Posterior vena cava (tissue), 2 donors: ENCODE measurements around the gene KDR. TPM values are rescaled to one million over a fixed set of nuclear protein-coding genes. Genes with fewer than 3 reads are reported as not detected.
A peak's percentile ranks its signal among the peaks of the same experiment; 100 is the strongest.

ENCODE experiments used
- DNase-seq: peaks from one replicate; pipeline ENCODE4 v3.0.0-alpha.2; 2020; ENCODE audit warnings: low spot score
- intact Hi-C, 2 donors: fragments of 100-400 bp; cut with DNase I; formaldehyde crosslinking; loops; one replicate each; pipeline versions ENCODE4 v1.14.1 to v1.14.2; 2022 to 2023
- total RNA-seq, 2 donors: library from RNA; stranded (reverse); fragmentation: NEBNext Ultra II Directional; extraction: Animal tissue kit (Norgen Biotek cat#: 25700); gene quantifications; one replicate each; pipeline ENCODE4 v1.2.1, GENCODE V29; 2021
- donor health status: DM: yes; HTN: yes; CAD: no.
- donor health status: DM: yes; HTN: yes; CAD: no.

The KDR gene
- total RNA-seq, 2 donors from 2014 or later: 14.5 to 15.1 TPM

GRCh38 chr4:55087009-55087912 lies 38.1 kb downstream of the KDR start:
- no peak for DNase-seq
- intact Hi-C loops: no loop called here

- DNase-seq: no peak
- intact Hi-C loops: no loop called here
Measured at GRCh38 chr4:55086578-55086977, 38.8 kb downstream of the KDR start.

GRCh38 chr4:55083735-55084134 lies 41.7 kb downstream of the KDR start:
- intact Hi-C loops: no loop called here
- no peak for DNase-seq

GRCh38 chr4:55082756-55083155 lies 42.6 kb downstream of the KDR start:
- intact Hi-C loops: no loop called here
- no peak for DNase-seq

- intact Hi-C loops: no loop called here
- DNase-seq: no peak
Measured at GRCh38 chr4:55080174-55080865, 45.1 kb downstream of the KDR start.

- intact Hi-C loops: no loop called here
- no peak for DNase-seq
Measured at GRCh38 chr4:55079451-55080173, 45.8 kb downstream of the KDR start.

- DNase-seq: peak; percentile 83
- intact Hi-C loops: no loop called here
Measured at GRCh38 chr4:55078987-55079386, 46.4 kb downstream of the KDR start.

- DNase-seq: no peak
- intact Hi-C loops: no loop called here
Measured at GRCh38 chr4:55077577-55077976, 47.8 kb downstream of the KDR start.

GRCh38 chr4:55075823-55076716 lies 49.3 kb downstream of the KDR start:
- intact Hi-C loops: no loop called here
- no peak for DNase-seq

- intact Hi-C loops: no loop called here
- no peak for DNase-seq
Measured at GRCh38 chr4:55075376-55075775, 50.0 kb downstream of the KDR start.

- intact Hi-C loops: no loop called here
- no peak for DNase-seq
Measured at GRCh38 chr4:55074386-55074785, 51.0 kb downstream of the KDR start.

GRCh38 chr4:55071951-55072350 lies 53.4 kb downstream of the KDR start:
- no peak for DNase-seq
- intact Hi-C loops: no loop called here

GRCh38 chr4:55069248-55069647 lies 56.1 kb downstream of the KDR start:
- no peak for DNase-seq
- intact Hi-C loops: no loop called here

- intact Hi-C loops: no loop called here
- no peak for DNase-seq
Measured at GRCh38 chr4:55068522-55068921, 56.9 kb downstream of the KDR start.

- intact Hi-C loops: no loop called here
Measured at GRCh38 chr4:55066018-55066417, 59.4 kb downstream of the KDR start.

GRCh38 chr4:55055529-55055928 lies 69.9 kb downstream of the KDR start:
- intact Hi-C loops: no loop called here
- no peak for DNase-seq

More at GRCh38 chr4:55066018-55066417, 59.4 kb downstream of the KDR start:
- DNase-seq: no peak

GRCh38 chr4:55051532-55051931 lies 73.9 kb downstream of the KDR start:
- intact Hi-C loops: no loop called here
- no peak for DNase-seq

GRCh38 chr4:55050418-55050950 lies 74.9 kb downstream of the KDR start:
- intact Hi-C loops: no loop called here

More at GRCh38 chr4:55050418-55050950, 74.9 kb downstream of the KDR start:
- DNase-seq: no peak
